ENCODE data around the gene NMNAT2.
A peak's percentile ranks its signal among the peaks of the same experiment; 100 is the strongest.

The NMNAT2 gene

GRCh38 chr1:183327434-183328290, 90.5 kb downstream of the NMNAT2 start:
- Histone ChIP-seq H3K4me1 (peaks cover 53% of the 10 kb centered on the region), H3K27me3 (no peaks in the 10 kb centered on the region), H3K36me3 (no peaks in the 10 kb centered on the region; the same call in none of the 2 replicates), H3K4me3 (ENCODE audit: low read depth, low read length) (no peak overlapping the region), H3K9me3 (no peaks in the 10 kb centered on the region)
- no peak for DNase-seq
- no peak for TF ChIP-seq CTCF (IDR thresholded peaks at IDR 0.05; ENCODE audit: low read depth, low read length)

DNA sequence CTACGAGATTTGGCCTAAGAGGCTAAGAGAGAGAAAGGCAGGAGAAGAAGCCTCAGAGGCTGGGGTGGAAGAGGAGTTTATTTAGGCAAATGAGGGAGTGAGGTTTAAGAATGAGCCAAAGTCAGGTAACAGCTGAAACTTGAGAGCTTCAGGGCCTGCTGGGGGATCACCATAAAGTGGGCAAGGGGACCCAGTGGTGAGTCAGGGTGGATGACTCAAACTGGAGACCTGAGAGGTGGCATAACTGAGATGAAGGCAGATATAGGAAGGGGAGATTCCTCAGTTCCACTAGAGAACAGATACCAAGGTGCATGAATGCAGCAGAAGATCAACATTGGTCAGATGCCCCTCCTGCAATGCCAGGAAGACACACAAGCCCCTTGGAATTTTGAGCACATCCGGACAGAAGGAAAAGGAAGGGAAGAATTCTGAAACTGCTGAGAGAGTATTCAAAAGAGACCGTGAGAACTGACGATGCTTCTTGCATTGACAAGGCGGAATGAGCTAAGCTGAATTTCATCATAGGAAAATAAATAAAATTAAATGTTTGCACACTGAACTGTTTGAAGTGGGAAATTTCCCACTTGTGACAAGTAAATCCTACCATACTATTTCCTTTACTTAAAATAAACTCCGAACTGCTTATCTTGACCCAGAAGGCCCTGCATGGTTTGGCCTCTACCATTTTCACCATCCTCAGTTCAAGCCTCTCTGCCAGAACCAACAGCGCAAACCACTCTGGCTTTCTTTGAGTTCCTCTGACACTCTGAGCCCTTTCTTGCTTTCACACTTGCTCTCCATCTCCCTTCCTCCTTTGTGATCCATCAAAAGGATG, 94.1 kb downstream of the NMNAT2 start:
- Histone ChIP-seq H3K9me3 (no peaks in the 10 kb centered on the region), H3K27me3 (no peaks in the 10 kb centered on the region), H3K36me3 (no peaks in the 10 kb centered on the region; the same call in 1 of the 2 replicates), H3K4me3 (ENCODE audit: low read depth, low read length) (no peak overlapping the region), H3K4me1 (peaks cover 24% of the 10 kb centered on the region)
- TF ChIP-seq CTCF (IDR thresholded peaks at IDR 0.05; ENCODE audit: low read depth, low read length): no peak
- no peak for DNase-seq

DNA sequence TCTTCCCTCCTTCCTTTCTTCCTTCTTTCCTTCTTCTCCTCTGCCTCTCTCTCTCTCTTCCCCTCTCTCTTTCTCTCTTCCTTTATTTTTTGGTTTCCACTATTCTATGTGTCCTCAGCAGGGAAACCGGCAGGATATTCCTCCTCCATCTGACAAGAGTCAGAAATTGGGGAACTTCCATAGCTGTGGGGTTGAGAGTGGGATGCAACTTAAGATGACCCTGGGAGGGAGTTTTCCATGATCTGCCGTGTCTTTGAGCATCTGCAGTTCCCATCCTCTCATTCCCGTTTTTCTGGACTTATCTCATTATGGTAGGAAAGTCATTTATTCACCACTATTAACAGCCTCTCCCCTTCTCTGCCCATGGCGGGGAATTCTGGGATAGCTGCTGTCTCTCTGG, 98.6 kb downstream of the NMNAT2 start:
- no peak for TF ChIP-seq CTCF (IDR thresholded peaks at IDR 0.05; ENCODE audit: low read depth, low read length)
- DNase-seq: no peak
- Histone ChIP-seq H3K27me3 (no peaks in the 10 kb centered on the region), H3K4me3 (ENCODE audit: low read depth, low read length) (no peak overlapping the region), H3K4me1 (peaks cover 7% of the 10 kb centered on the region), H3K9me3 (no peaks in the 10 kb centered on the region), H3K36me3 (no peaks in the 10 kb centered on the region; the same call in 1 of the 2 replicates)

GRCh38 chr1:183319051-183319450, 99.1 kb downstream of the NMNAT2 start:
- DNase-seq: no peak
- Histone ChIP-seq H3K4me3 (ENCODE audit: low read depth, low read length) (no peak overlapping the region), H3K4me1 (peaks cover 7% of the 10 kb centered on the region), H3K36me3 (no peaks in the 10 kb centered on the region; the same call in 1 of the 2 replicates), H3K9me3 (no peaks in the 10 kb centered on the region), H3K27me3 (no peaks in the 10 kb centered on the region)
- no peak for TF ChIP-seq CTCF (IDR thresholded peaks at IDR 0.05; ENCODE audit: low read depth, low read length)

- Histone ChIP-seq H3K4me3 (ENCODE audit: low read depth, low read length) (no peak overlapping the region), H3K27me3 (no peaks in the 10 kb centered on the region), H3K36me3 (no peaks in the 10 kb centered on the region; the same call in none of the 2 replicates), H3K4me1 (peaks cover 3% of the 10 kb centered on the region), H3K9me3 (no peaks in the 10 kb centered on the region)
- no peak for DNase-seq
- peak; percentile 37; the same call in 1 of the 2 replicates for TF ChIP-seq CTCF (IDR thresholded peaks at IDR 0.05; ENCODE audit: low read depth, low read length)
Observed at GRCh38 chr1:183318433-183318832, 99.7 kb downstream of the NMNAT2 start.
